ENCODE results near the gene NCK1.

DNA sequence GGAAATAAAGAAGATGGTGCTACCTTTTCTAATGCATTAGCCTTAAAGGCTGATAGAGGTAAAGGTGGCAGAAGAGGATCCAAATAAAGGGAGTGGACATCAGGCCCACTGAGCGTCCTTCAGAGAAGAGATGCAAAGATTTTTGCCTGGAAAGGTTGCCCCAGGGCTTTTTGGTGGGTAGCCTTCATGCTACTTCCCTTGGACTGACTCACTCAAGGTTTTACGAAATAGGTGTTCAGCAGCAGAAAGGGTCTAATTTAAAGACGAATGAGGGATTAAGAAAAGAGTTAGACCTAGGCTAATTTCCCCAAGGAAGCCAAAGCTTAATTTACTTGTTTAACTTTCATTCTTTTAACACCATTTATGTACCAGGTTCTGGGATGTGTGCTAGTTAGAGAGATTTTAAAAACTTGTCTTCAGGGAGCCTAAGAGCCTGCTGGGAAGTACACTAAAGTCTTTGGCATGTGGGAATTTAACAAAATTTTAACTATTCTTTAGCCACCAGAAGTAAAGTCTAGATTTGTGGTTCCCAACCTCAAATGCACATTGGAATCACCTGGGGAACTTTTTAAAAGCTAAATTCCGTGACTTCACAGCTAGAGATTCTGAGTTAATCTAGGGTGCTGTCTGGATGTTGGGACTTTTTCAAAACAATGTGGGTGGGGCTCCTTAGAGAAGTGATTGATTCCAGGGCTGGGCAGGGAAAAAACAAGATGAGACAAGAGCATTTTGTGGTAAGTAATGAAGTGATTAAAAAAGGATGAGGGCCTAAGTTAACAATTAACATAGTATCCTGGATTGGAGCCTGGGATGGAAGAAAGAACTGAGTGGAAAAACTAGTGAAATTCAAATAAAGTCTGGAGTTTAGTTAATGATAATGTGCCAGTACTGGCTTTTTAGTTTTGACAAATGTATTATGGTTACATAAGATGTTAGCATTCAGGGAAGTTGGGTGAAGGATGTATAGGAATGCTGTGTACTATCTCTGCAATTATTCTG, 99.1 kb downstream of the NCK1 start:
- TF ChIP-seq TAF1 (IDR thresholded peaks at IDR 0.05; ENCODE audit: borderline replicate concordance, low read depth, low read length) (no peak), POLR2AphosphoS5 (IDR thresholded peaks at IDR 0.05; ENCODE audit: low read depth, low read length) (no peak)

Data from GM12892 (cell line).